HepG2 (cell line): ENCODE results near the gene GUK1. TPM values are rescaled to one million over a fixed set of nuclear protein-coding genes. Genes with fewer than 3 reads are reported as not detected.

Source experiments
- BHLHE40 ChIP-seq: IDR thresholded peaks from 2 replicates; pipeline ENCODE4 v1.6.1; 2011; ENCODE audit warnings: low read length, improper control_type of control experiment
- CBX5 ChIP-seq: sonication (generic); formaldehyde crosslinking; IDR thresholded peaks from 2 replicates; pipeline ENCODE4 v1.4.0; 2020; ENCODE audit warnings: missing genetic modification reagents, borderline replicate concordance
- ETS1 ChIP-seq: sonication (generic); formaldehyde crosslinking; IDR thresholded peaks from 2 replicates; pipeline ENCODE4 v1.4.0; 2020; ENCODE audit warnings: missing genetic modification reagents
- TGIF2 ChIP-seq: IDR thresholded peaks from 2 replicates; pipeline ENCODE4 v1.6.1; 2016; ENCODE audit warnings: control low read depth, missing compliant biosample characterization
- THRA ChIP-seq: sonication (generic); formaldehyde crosslinking; IDR thresholded peaks from 2 replicates; pipeline ENCODE4 v1.4.0; 2020; ENCODE audit warnings: missing genetic modification reagents, borderline replicate concordance
- ZFAT ChIP-seq: sonication (generic); formaldehyde crosslinking; conservative IDR thresholded peaks from 2 replicates; pipeline ENCODE4 v1.8.1; 2023; ENCODE audit warnings: missing genetic modification reagents, inconsistent platforms
- ZFP90 ChIP-seq: sonication (generic); formaldehyde crosslinking; IDR thresholded peaks from 2 replicates; pipeline ENCODE4 v1.8.0; 2022; ENCODE audit warnings: missing genetic modification reagents, mild to moderate bottlenecking, inconsistent platforms, borderline replicate concordance
- ZNF232 ChIP-seq: sonication (generic); formaldehyde crosslinking; IDR thresholded peaks from 2 replicates; pipeline ENCODE4 v1.4.0; 2020; ENCODE audit warnings: missing genetic modification reagents, borderline replicate concordance
- ZNF296 ChIP-seq: sonication (generic); formaldehyde crosslinking; conservative IDR thresholded peaks from 2 replicates; pipeline ENCODE4 v1.5.0; 2020; ENCODE audit warnings: mild to moderate bottlenecking, missing genetic modification reagents
- ZNF382 ChIP-seq: sonication (generic); formaldehyde crosslinking; IDR thresholded peaks from 2 replicates; pipeline ENCODE4 v1.5.0; 2020; ENCODE audit warnings: missing genetic modification reagents, mild to moderate bottlenecking, borderline replicate concordance
- ZNF619 ChIP-seq: sonication (generic); formaldehyde crosslinking; IDR thresholded peaks from 2 replicates; pipeline ENCODE4 v1.4.0; 2020; ENCODE audit warnings: mild to moderate bottlenecking, missing genetic modification reagents
- ZNF644 ChIP-seq: IDR thresholded peaks from 2 replicates; pipeline ENCODE4 v1.6.1; 2016; ENCODE audit warnings: low read depth
- polyA plus RNA-seq, 8 experiments: library from polyadenylated mRNA; depleted of rRNA in 3 of 8; stranded (reverse) in 7 of 8; unstranded in 1 of 8; fragments of >200 nt; fragmentation: Illumina TruSeq in 4 of 8; extraction: Trizol in 4 of 8; gene quantifications; 2 replicates each; pipeline versions ENCODE4 v1.2.1 to v1.2.3, GENCODE V29; 2011 to 2016; ENCODE audit warnings: low read depth in 4 of 8, missing spikeins in 1 of 8, mixed read lengths in 1 of 8; ENCODE audit not compliant: insufficient read depth in 1 of 8
- total RNA-seq, 5 experiments: library from RNA; depleted of rRNA; stranded (reverse); fragments of >200 nt; fragmentation: Illumina TruSeq; extraction: Trizol; gene quantifications; 2 replicates each; pipeline ENCODE4 v1.2.3, GENCODE V29; 2016; ENCODE audit warnings: low read depth in 1 of 5
- TF ChIP-seq, protein P1 (sequence below), 2 experiments: fragments of 450-650 bp in 1 of 2; sonication (generic) in 1 of 2; formaldehyde crosslinking in 1 of 2; IDR thresholded peaks; 2 replicates each; pipeline versions ENCODE4 v1.6.1 to v1.8.0; 2016 to 2022; ENCODE audit warnings: antibody characterized with exemption in 1 of 2, mild to moderate bottlenecking in 1 of 2, missing genetic modification reagents in 1 of 2

GUK1 gene
- total and polyA plus RNA-seq, 2 of the 13 experiments (the other 11 are each of a cell fraction or from before 2014, with no cell fraction given), result 116 to 154 TPM

DNA sequence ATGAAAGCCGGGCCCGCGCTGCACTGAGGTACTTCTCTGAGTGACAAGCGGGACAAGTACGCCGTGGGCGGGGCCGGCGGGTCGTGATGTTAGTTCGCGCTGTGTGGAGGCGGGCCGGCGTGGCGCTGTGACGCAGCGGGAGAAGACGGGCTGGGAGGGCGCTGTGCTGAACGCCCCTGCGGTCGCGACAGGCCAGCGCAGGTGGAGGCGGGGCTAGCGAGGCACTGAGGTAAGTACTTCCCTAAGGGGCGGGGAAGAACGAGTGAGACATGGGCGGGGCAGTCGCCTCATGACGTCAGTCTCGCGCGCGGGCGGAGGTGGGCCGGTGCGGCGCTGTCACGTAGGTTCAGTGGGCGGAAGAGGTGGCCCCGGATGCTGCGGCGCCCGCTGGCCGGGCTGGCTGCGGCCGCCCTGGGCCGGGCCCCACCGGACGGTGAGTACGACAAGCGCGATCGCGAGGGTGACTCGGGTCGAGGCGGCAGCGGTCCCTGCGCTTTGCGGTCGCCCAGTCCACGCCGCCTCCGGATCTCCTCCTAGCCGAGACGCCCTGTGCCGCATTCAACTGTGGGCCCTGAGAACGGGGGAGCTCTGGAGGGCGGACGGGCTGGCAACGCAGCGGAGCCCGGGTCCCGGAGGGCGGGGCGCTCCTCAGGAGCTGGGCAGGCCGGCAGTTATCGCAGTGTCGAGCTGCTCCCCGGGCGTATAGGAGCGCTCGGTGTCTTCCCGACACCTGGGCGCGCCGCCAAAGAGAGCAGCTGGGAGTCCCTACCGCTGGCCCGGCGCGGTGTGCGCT, at the start of gene GUK1 (continued):
- TF ChIP-seq, protein P1, sequence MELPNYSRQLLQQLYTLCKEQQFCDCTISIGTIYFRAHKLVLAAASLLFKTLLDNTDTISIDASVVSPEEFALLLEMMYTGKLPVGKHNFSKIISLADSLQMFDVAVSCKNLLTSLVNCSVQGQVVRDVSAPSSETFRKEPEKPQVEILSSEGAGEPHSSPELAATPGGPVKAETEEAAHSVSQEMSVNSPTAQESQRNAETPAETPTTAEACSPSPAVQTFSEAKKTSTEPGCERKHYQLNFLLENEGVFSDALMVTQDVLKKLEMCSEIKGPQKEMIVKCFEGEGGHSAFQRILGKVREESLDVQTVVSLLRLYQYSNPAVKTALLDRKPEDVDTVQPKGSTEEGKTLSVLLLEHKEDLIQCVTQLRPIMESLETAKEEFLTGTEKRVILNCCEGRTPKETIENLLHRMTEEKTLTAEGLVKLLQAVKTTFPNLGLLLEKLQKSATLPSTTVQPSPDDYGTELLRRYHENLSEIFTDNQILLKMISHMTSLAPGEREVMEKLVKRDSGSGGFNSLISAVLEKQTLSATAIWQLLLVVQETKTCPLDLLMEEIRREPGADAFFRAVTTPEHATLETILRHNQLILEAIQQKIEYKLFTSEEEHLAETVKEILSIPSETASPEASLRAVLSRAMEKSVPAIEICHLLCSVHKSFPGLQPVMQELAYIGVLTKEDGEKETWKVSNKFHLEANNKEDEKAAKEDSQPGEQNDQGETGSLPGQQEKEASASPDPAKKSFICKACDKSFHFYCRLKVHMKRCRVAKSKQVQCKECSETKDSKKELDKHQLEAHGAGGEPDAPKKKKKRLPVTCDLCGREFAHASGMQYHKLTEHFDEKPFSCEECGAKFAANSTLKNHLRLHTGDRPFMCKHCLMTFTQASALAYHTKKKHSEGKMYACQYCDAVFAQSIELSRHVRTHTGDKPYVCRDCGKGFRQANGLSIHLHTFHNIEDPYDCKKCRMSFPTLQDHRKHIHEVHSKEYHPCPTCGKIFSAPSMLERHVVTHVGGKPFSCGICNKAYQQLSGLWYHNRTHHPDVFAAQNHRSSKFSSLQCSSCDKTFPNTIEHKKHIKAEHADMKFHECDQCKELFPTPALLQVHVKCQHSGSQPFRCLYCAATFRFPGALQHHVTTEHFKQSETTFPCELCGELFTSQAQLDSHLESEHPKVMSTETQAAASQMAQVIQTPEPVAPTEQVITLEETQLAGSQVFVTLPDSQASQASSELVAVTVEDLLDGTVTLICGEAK (IDR thresholded peaks at IDR 0.05), result no peak
- TF ChIP-seq, protein P1 (CRISPR knock-in tag; IDR thresholded peaks at IDR 0.05), result peak; percentile 10; the same call in 1 of the 2 replicates
- TF ChIP-seq ZNF619 (peak; percentile 27; the same call in 1 of the 2 replicates), ZNF644 (CRISPR knock-in tag) (no peak), ZFAT (no peak), TGIF2 (CRISPR knock-in tag) (no peak; the same call in 1 of the 2 replicates), ZNF232 (no peak), ZNF382 (CRISPR knock-in tag) (no peak), ZNF296 (0 out of 2 replicates have a peak, but pooled peaks have one; percentile 26), ZFP90 (CRISPR knock-in tag) (peak; percentile 65; the same call in 1 of the 2 replicates), ETS1 (CRISPR knock-in tag) (0 out of 2 replicates have a peak, but pooled peaks have one; percentile 66), THRA (CRISPR knock-in tag) (0 out of 2 replicates have a peak, but pooled peaks have one; percentile 17), CBX5 (CRISPR knock-in tag) (peak; percentile 84; the same call in 1 of the 2 replicates), BHLHE40 (no peak)
